ENCODE measurements around the gene CRY2. TPM values are rescaled to one million over a fixed set of nuclear protein-coding genes. Genes with fewer than 3 reads are reported as not detected.

Gene CRY2
- total RNA-seq, 1 donor from 2014 or later, result 23.8 TPM

GRCh38 chr11:45931739-45932138 is 84.5 kb downstream of the CRY2 start:
- Mint-ChIP-seq H3K27me3 (ENCODE audit: unreplicated experiment) (peaks cover 15% of the 10 kb centered on the region), H3K9me3 (ENCODE audit: unreplicated experiment) (no peaks in the 10 kb centered on the region), H3K4me3 (ENCODE audit: unreplicated experiment) (no peak overlapping the region), H3K4me1 (ENCODE audit: unreplicated experiment) (no peaks in the 10 kb centered on the region), H3K36me3 (ENCODE audit: low read depth, unreplicated experiment) (peaks cover 17% of the 10 kb centered on the region), H3K27ac (ENCODE audit: unreplicated experiment) (no peak overlapping the region)
- TF ChIP-seq CTCF (IDR thresholded peaks at IDR 0.05; ENCODE audit: unreplicated experiment), result no peak
- no peak for DNase-seq (ENCODE audit: low spot score)

DNA sequence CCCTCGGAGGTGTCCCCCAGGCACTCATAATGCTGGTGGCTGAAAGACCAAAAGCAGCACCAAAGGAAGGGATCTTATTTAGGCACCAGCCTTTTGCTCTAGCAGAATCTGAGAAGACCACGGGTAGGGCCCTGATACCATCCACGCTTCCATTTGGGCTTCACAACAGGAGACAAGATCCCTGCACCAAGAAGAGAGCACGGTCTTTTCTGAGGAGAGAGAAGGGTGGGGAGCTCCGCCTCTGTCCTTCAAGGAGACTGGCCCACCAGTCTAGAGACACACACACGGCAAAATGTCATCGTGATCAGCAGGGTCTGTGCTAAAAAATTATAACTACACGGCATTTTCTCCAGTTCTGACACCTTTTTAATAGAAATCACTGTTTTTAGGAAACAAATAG is 84.9 kb downstream of the CRY2 start:
- H3K27ac Mint-ChIP-seq (ENCODE audit: unreplicated experiment), result no peak overlapping the region
- no peaks in the 10 kb centered on the region for H3K4me1 Mint-ChIP-seq (ENCODE audit: unreplicated experiment)
- peaks cover 20% of the 10 kb centered on the region for H3K36me3 Mint-ChIP-seq (ENCODE audit: low read depth, unreplicated experiment)
- H3K4me3 Mint-ChIP-seq (ENCODE audit: unreplicated experiment), result no peak overlapping the region
- TF ChIP-seq CTCF (IDR thresholded peaks at IDR 0.05; ENCODE audit: unreplicated experiment), result no peak
- DNase-seq (ENCODE audit: low spot score), result no peak
- H3K27me3 Mint-ChIP-seq (ENCODE audit: unreplicated experiment), result peaks cover 15% of the 10 kb centered on the region
- no peaks in the 10 kb centered on the region for H3K9me3 Mint-ChIP-seq (ENCODE audit: unreplicated experiment)

Other genes with a start within 250 kb of the CRY2 start
- gene CHST1, start 181.9 kb upstream of the CRY2 start, total RNA-seq (ENCODE audit: unreplicated experiment), result 275 TPM
- gene SLC35C1, start 42.3 kb upstream of the CRY2 start, total RNA-seq (ENCODE audit: unreplicated experiment), result 13.9 TPM
- 3.7 TPM for gene MAPK8IP1, start 38.2 kb downstream of the CRY2 start, total RNA-seq (ENCODE audit: unreplicated experiment)
- gene FREY1, start 59.8 kb downstream of the CRY2 start, total RNA-seq (ENCODE audit: unreplicated experiment), result 1.1 TPM
- 28.1 TPM for gene PEX16, start 70.4 kb downstream of the CRY2 start, total RNA-seq (ENCODE audit: unreplicated experiment)
- 0.95 TPM for gene LARGE2, start 75.2 kb downstream of the CRY2 start, total RNA-seq (ENCODE audit: unreplicated experiment)